GM12878 (cell line): ENCODE results near the gene ILF2. TPM values are rescaled to one million over a fixed set of nuclear protein-coding genes. Genes with fewer than 3 reads are reported as not detected.

Source experiments
- ATAC-seq: fragments of 200-7000 bp; cut with Tn5 transposase; 3 replicates; pipeline ENCODE4 v1.9.1; 2020; ENCODE audit warnings: mild to moderate bottlenecking, moderate library complexity
- BruUV-seq: library from RNA; stranded (reverse); fragments of 400-500 nt; replicated peaks from 2 replicates; lab custom pipeline; 2021; lab: Mats Ljungman, UMichigan
- CTCF ChIA-PET: fragments of 300-600 bp; sonication (Branson Sonifier 250); formaldehyde crosslinking; extraction: SDS; loops from one replicate; lab custom pipeline; 2021; ENCODE audit warnings: inconsistent platforms; lab: Yijun Ruan, JAX
- POLR2A ChIA-PET: fragments of 350-600 bp; formaldehyde crosslinking; extraction: SDS; loops from one replicate; lab custom pipeline; 2021; ENCODE audit warnings: inconsistent platforms; lab: Charles Lee
- RAD21 ChIA-PET: fragments of 300-600 bp; sonication (Branson Sonifier 250); formaldehyde crosslinking; loops from one replicate; lab custom pipeline; 2023; ENCODE audit warnings: antibody characterized with exemption; ENCODE audit not compliant: unreplicated experiment; lab: Charles Lee
- SMC1A ChIA-PET: fragments of 300-600 bp; sonication (Branson Sonifier 250); formaldehyde crosslinking; loops from one replicate; lab custom pipeline; 2023; ENCODE audit not compliant: unreplicated experiment, uncharacterized antibody; lab: Charles Lee
- DNase-seq: peaks from one replicate; pipeline ENCODE4 v3.0.0-alpha.2; 2011; ENCODE audit warnings: low read depth, low spot score
- FAIRE-seq: peaks from 3 replicates; lab custom pipeline; 2011; peaks lifted over from hg19 to GRCh38; lab: Jason Lieb, UNC
- H2AFZ ChIP-seq: 2 replicates; pipeline ENCODE4 v1.6.0; 2011; ENCODE audit warnings: low read depth, low read length, control low read depth; ENCODE audit not compliant: control insufficient read depth
- H3K27ac ChIP-seq: 2 replicates; pipeline ENCODE4 v1.5.1; 2011; ENCODE audit warnings: control low read depth; ENCODE audit not compliant: control insufficient read depth, insufficient read depth
- H3K27me3 ChIP-seq, 2 experiments: replicated peaks in 1 of 2; 2 replicates each; pipeline versions ENCODE4 v1.6.0 to v1.6.1; 2011; ENCODE audit warnings: low read length in 1 of 2; ENCODE audit not compliant: control insufficient read depth in 2 of 2, insufficient read depth in 2 of 2
- H3K36me3 ChIP-seq, 2 experiments: 2 replicates each; pipeline ENCODE4 v1.5.1; 2011; ENCODE audit warnings: low read length in 1 of 2; ENCODE audit not compliant: control insufficient read depth in 2 of 2, insufficient read depth in 2 of 2
- H3K4me1 ChIP-seq: 2 replicates; pipeline ENCODE4 v1.6.1; 2011; ENCODE audit warnings: mild to moderate bottlenecking, low read length, moderate library complexity, mixed read lengths; ENCODE audit not compliant: control insufficient read depth, insufficient read depth
- H3K4me2 ChIP-seq: 2 replicates; pipeline ENCODE4 v1.6.0; 2011; ENCODE audit warnings: control low read depth; ENCODE audit not compliant: control insufficient read depth, insufficient read depth
- H3K4me3 ChIP-seq: fragments of 200-600 bp; sonication (generic); 2 replicates; pipeline ENCODE4 v1.5.1; 2016
- H3K79me2 ChIP-seq: 2 replicates; pipeline ENCODE4 v1.6.0; 2011; ENCODE audit warnings: low read length; ENCODE audit not compliant: control insufficient read depth, insufficient read depth
- H3K9ac ChIP-seq: 2 replicates; pipeline ENCODE4 v1.8.0; 2011; ENCODE audit warnings: low read length, control low read depth, mixed read lengths; ENCODE audit not compliant: control insufficient read depth, insufficient read depth
- H3K9me3 ChIP-seq: replicated peaks from 3 replicates; pipeline ENCODE4 v1.5.1; 2011; ENCODE audit warnings: mild to moderate bottlenecking, low read length; ENCODE audit not compliant: control insufficient read depth, insufficient read depth
- H4K20me1 ChIP-seq: 2 replicates; pipeline ENCODE4 v1.6.0; 2011; ENCODE audit not compliant: control insufficient read depth, insufficient read depth
- CHD1 ChIP-seq: IDR thresholded peaks from 2 replicates; pipeline ENCODE4 v1.6.1; 2012; ENCODE audit warnings: low read depth, low read length, improper control_type of control experiment
- SIN3A ChIP-seq: IDR thresholded peaks from 2 replicates; pipeline ENCODE4 v1.6.1; 2012; ENCODE audit warnings: low read depth, low read length, improper control_type of control experiment
- SMAD5 ChIP-seq: IDR thresholded peaks from 2 replicates; pipeline ENCODE4 v1.6.1; 2016; ENCODE audit warnings: antibody characterized with exemption, low read depth
- SP1 ChIP-seq: IDR thresholded peaks from one replicate; pipeline ENCODE4 v1.6.1; 2011; ENCODE audit warnings: low read depth, low read length
- TAF1 ChIP-seq: IDR thresholded peaks from 2 replicates; pipeline ENCODE4 v1.6.1; 2011; ENCODE audit warnings: mild to moderate bottlenecking, low read depth, low read length, borderline replicate concordance
- TCF12 ChIP-seq: IDR thresholded peaks from 2 replicates; pipeline ENCODE4 v1.6.1; 2011; ENCODE audit warnings: low read depth, mild to moderate bottlenecking, low read length
- ZBTB11 ChIP-seq: fragments of 450-650 bp; formaldehyde crosslinking; IDR thresholded peaks from 2 replicates; pipeline ENCODE4 v1.5.0; 2022; ENCODE audit warnings: mild to moderate bottlenecking, missing genetic modification characterization
- ZNF274 ChIP-seq: IDR thresholded peaks from one replicate; pipeline ENCODE4 v1.8.0; 2011; ENCODE audit not compliant: insufficient read length, insufficient read depth
- WGBS: methylation state at CpG from one replicate; pipeline ENCODE4 v1.1.6; 2016; ENCODE audit warnings: low lambda C conversion rate; ENCODE audit not compliant: insufficient replicate concordance, insufficient coverage; ENCODE audit errors: missing lambda C conversion rate; 5-methylcytosine and 5-hydroxymethylcytosine counted together
- in situ Hi-C: fragments of 300-500 bp; cut with MboI; formaldehyde crosslinking; loops from 9 replicates; pipeline ENCODE4 v1.14.3; 2018; ENCODE audit warnings: mixed read lengths
- intact Hi-C: fragments of 100-400 bp; cut with micrococcal nuclease; formaldehyde crosslinking; loops from one replicate; pipeline ENCODE4 v1.14.2; 2022; ENCODE audit not compliant: unreplicated experiment
- polyA plus RNA-seq, 11 experiments: library from polyadenylated mRNA; depleted of rRNA in 4 of 11; unstranded in 6 of 11; stranded (reverse) in 5 of 11; fragments of >200 nt; fragmentation: Nextera tagmentation in 4 of 11; fragmentation: Illumina TruSeq in 1 of 11; extraction: Ambion mirVana in 4 of 11; extraction: Trizol in 1 of 11; gene quantifications; 1 replicate in 1 of 11; 2 replicates in 10 of 11; pipeline versions ENCODE4 v1.2.1 to v1.2.3, GENCODE V29; 2011 to 2016; ENCODE audit warnings: inconsistent platforms in 2 of 11, missing spikeins in 2 of 11, low read depth in 1 of 11
- total RNA-seq, 4 experiments: library from RNA; depleted of rRNA in 3 of 4; stranded (reverse); fragments of >200 nt in 3 of 4; fragmentation: Illumina TruSeq in 1 of 4; extraction: Trizol in 1 of 4; gene quantifications; 2 replicates each; pipeline versions ENCODE4 v1.2.1 to v1.2.3, GENCODE V29; 2013 to 2021
- TF ChIP-seq, protein P1 (sequence below): fragments of 150-350 bp; IDR thresholded peaks from 2 replicates; pipeline ENCODE4 v1.6.1; 2016; ENCODE audit warnings: low read depth, low read length

The ILF2 gene
- total and polyA plus RNA-seq, 10 of the 15 experiments (the other 5 are each of a cell fraction or from before 2014, with no cell fraction given) = 261 to 520 (median 449) TPM

DNA sequence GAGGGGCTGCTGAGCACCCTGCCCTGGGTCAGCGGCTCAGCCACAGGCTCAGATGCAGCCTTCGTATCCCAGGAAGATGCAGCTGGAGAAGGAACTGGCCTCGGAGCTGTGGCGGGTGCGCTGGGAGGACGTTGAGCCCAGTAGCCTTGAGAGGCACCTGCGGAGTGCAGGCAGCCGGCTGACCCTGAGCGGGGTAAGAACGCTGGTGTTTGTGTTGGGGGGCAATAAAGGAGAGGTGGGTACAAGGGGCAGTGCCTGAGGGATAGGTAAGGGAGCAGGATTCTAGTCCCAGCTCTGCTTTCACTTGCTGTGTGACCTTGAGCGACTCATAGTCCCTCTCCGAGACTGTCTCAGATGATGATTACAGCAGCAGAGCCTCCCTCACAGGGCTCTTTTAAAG, 14.1 kb upstream of the ILF2 start:
- Histone ChIP-seq H3K4me1 (no peaks in the 10 kb centered on the region), H4K20me1 (no peaks in the 10 kb centered on the region; the same call in 1 of the 2 replicates), H3K4me3 (no peak overlapping the region), H2AFZ (no peak overlapping the region), H3K9ac (no peak overlapping the region), H3K27me3 (peaks cover 5 to 8% of the 10 kb centered on the region in 2 experiments), H3K27ac (no peak overlapping the region), H3K36me3 (no peaks in the 10 kb centered on the region), H3K9me3 (no peaks in the 10 kb centered on the region), H3K79me2 (no peaks in the 10 kb centered on the region), H3K4me2 (no peak overlapping the region)
- WGBS = 56% methylated on average over 12 of the region's 12 CpGs
- BruUV-seq = no TSS peak
- ATAC-seq (no peak), DNase-seq (no peak), FAIRE-seq (no peak)
- TF ChIP-seq ZNF274 (no peak), SMAD5 (no peak), TCF12 (no peak), TAF1 (no peak), SP1 (no peak), ZBTB11 (CRISPR knock-in tag) (no peak), CHD1 (no peak), SIN3A (no peak)
- TF ChIP-seq, protein P1, sequence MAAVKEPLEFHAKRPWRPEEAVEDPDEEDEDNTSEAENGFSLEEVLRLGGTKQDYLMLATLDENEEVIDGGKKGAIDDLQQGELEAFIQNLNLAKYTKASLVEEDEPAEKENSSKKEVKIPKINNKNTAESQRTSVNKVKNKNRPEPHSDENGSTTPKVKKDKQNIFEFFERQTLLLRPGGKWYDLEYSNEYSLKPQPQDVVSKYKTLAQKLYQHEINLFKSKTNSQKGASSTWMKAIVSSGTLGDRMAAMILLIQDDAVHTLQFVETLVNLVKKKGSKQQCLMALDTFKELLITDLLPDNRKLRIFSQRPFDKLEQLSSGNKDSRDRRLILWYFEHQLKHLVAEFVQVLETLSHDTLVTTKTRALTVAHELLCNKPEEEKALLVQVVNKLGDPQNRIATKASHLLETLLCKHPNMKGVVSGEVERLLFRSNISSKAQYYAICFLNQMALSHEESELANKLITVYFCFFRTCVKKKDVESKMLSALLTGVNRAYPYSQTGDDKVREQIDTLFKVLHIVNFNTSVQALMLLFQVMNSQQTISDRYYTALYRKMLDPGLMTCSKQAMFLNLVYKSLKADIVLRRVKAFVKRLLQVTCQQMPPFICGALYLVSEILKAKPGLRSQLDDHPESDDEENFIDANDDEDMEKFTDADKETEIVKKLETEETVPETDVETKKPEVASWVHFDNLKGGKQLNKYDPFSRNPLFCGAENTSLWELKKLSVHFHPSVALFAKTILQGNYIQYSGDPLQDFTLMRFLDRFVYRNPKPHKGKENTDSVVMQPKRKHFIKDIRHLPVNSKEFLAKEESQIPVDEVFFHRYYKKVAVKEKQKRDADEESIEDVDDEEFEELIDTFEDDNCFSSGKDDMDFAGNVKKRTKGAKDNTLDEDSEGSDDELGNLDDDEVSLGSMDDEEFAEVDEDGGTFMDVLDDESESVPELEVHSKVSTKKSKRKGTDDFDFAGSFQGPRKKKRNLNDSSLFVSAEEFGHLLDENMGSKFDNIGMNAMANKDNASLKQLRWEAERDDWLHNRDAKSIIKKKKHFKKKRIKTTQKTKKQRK = no peak
- intact Hi-C loops = no loop called here
- RAD21 ChIA-PET = no interaction called here
- in situ Hi-C loops = no loop called here
- SMC1A ChIA-PET = interaction anchor here (0.7 to 1.3 kb wide), 2 partner anchors 10 to 114 kb away, joined by 3 read pairs; no protein-coding TSS in a partner anchor
- CTCF ChIA-PET = no interaction called here
- POLR2A ChIA-PET = no interaction called here
